ENCODE data around the gene SLK. TPM values are rescaled to one million over a fixed set of nuclear protein-coding genes. Genes with fewer than 3 reads are reported as not detected.

Gene SLK
- total RNA-seq, 4 donors from 2014 or later: 83.1 to 105 (median 102) TPM

DNA sequence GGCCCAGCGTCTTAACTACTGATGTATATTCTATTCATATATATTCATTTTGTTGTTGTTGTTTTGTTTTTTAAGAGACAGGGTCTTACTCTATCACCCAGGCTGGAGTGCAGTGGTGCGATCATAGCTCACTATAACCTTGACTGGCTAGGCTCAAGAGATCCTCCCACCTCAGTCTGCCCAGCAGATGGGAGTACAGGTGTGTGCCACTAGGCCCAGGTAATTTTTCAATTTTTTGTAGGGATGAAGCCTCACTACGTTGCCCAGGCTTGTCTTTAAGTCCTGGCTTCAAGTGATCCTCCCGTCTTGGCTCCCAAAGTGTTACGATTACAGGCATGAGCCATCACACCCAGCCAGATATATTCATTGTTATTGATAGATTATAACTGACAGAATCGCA is 36.1 kb upstream of the SLK start:
- intact Hi-C loops (cut with DNase I): no loop called here
- Histone ChIP-seq H3K36me3 (no peaks in the 10 kb centered on the region), H3K4me1 (no peaks in the 10 kb centered on the region), H3K27ac (replicated peaks in 1 of 4) (no peak overlapping the region), H3K4me3 (no peak overlapping the region), H3K27me3 (no peaks in the 10 kb centered on the region), H3K9me3 (no peaks in the 10 kb centered on the region)
- WGBS: 98% methylated on average over 6 of the region's 6 CpGs
- peak; percentile 78 for DNase-seq (ENCODE audit: extremely low spot score)
- TF ChIP-seq POLR2A (IDR thresholded peaks at IDR 0.05; ENCODE audit: low read depth) (no peak), CTCF (IDR thresholded peaks at IDR 0.05) (no peak), POLR2AphosphoS5 (IDR thresholded peaks at IDR 0.05) (no peak), EP300 (IDR thresholded peaks at IDR 0.05) (no peak)

DNA sequence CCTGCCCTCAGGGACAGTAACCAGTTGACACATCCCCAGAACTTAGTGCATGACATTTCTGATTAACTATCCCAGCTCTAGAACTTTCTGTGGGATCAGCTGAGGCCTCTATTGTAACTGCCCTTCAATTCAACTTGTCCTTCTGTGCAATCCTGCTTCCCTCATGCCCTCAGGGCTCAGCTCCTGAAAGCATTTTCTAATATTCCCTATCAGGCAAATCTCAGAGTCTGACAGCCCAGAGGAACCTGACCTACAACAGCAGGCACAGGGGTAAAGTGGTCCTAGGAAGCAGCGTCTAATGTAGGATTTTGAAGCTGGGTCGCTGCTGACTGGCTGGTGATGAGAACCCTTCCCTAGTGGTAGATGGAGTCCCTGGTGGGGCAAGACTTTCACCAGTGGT is 35.3 kb upstream of the SLK start:
- peak; percentile 45 for DNase-seq (ENCODE audit: extremely low spot score)
- H3K27me3 ChIP-seq: no peaks in the 10 kb centered on the region
- intact Hi-C loops (cut with DNase I): no loop called here
- no peaks in the 10 kb centered on the region for H3K4me1 ChIP-seq
- no peaks in the 10 kb centered on the region for H3K9me3 ChIP-seq
- no peak overlapping the region for H3K27ac ChIP-seq (replicated peaks in 1 of 4)
- TF ChIP-seq POLR2AphosphoS5 (IDR thresholded peaks at IDR 0.05) (no peak), CTCF (IDR thresholded peaks at IDR 0.05) (no peak), POLR2A (IDR thresholded peaks at IDR 0.05; ENCODE audit: low read depth) (no peak), EP300 (IDR thresholded peaks at IDR 0.05) (no peak)
- no peak overlapping the region for H3K4me3 ChIP-seq
- 85% methylated on average over 2 of the region's 2 CpGs for WGBS
- no peaks in the 10 kb centered on the region for H3K36me3 ChIP-seq

- TF ChIP-seq POLR2A (IDR thresholded peaks at IDR 0.05; ENCODE audit: low read depth) (no peak), POLR2AphosphoS5 (IDR thresholded peaks at IDR 0.05) (no peak), EP300 (IDR thresholded peaks at IDR 0.05) (no peak), CTCF (IDR thresholded peaks at IDR 0.05) (no peak)
- intact Hi-C loops (cut with DNase I): no loop called here
These were observed 34.7 kb upstream of the SLK start for GRCh38 chr10:103932271-103932670.

DNA sequence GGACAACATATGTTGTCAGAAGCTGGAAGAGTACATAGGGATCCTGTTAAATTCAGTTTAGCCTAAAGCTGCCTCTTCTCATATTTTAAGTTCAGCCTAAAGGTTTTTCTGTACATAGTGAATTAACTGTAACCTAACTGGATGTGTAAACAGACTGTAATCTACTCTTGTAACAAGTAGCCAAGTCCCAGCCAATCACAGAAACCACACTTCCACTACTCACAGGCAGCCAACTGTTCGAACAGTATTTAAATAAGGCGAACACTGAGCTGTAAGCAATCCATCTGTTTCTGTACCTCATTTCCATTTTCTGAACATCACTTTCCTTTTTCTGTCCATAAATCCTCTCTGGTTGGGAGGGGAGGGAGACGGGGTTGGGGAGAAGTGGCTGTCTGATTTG is 34.0 kb upstream of the SLK start:
- no peak overlapping the region for H3K4me3 ChIP-seq
- H3K4me1 ChIP-seq: no peaks in the 10 kb centered on the region
- H3K27ac ChIP-seq (replicated peaks in 1 of 4): no peak overlapping the region
- intact Hi-C loops (cut with DNase I): no loop called here
- no peak for DNase-seq (ENCODE audit: extremely low spot score)
- H3K9me3 ChIP-seq: no peaks in the 10 kb centered on the region
- no peaks in the 10 kb centered on the region for H3K27me3 ChIP-seq
- H3K36me3 ChIP-seq: no peaks in the 10 kb centered on the region
- 82% methylated on average over 3 of the region's 3 CpGs for WGBS
- TF ChIP-seq CTCF (IDR thresholded peaks at IDR 0.05) (no peak), EP300 (IDR thresholded peaks at IDR 0.05) (no peak), POLR2A (IDR thresholded peaks at IDR 0.05; ENCODE audit: low read depth) (no peak), POLR2AphosphoS5 (IDR thresholded peaks at IDR 0.05) (no peak)

More at GRCh38 chr10:103932271-103932670, 34.7 kb upstream of the SLK start:
- Histone ChIP-seq H3K27ac (replicated peaks in 1 of 4) (no peak overlapping the region), H3K9me3 (no peaks in the 10 kb centered on the region), H3K4me3 (no peak overlapping the region), H3K4me1 (no peaks in the 10 kb centered on the region), H3K36me3 (no peaks in the 10 kb centered on the region), H3K27me3 (no peaks in the 10 kb centered on the region)
- no peak for DNase-seq (ENCODE audit: extremely low spot score)
- WGBS: 86% methylated on average over 7 of the region's 7 CpGs

- intact Hi-C loops (cut with DNase I): no loop called here
- no peak for TF ChIP-seq POLR2AphosphoS5 (IDR thresholded peaks at IDR 0.05)
- no peak for TF ChIP-seq EP300 (IDR thresholded peaks at IDR 0.05)
- TF ChIP-seq POLR2A (IDR thresholded peaks at IDR 0.05; ENCODE audit: low read depth): no peak
- no peak for TF ChIP-seq CTCF (IDR thresholded peaks at IDR 0.05)
- DNase-seq (ENCODE audit: extremely low spot score): no peak
- no peak overlapping the region for H3K4me3 ChIP-seq
- H3K4me1 ChIP-seq: no peaks in the 10 kb centered on the region
- WGBS: 39% methylated on average over 4 of the region's 4 CpGs
- H3K27ac ChIP-seq (replicated peaks in 1 of 4): no peak overlapping the region
- H3K36me3 ChIP-seq: no peaks in the 10 kb centered on the region
- H3K27me3 ChIP-seq: no peaks in the 10 kb centered on the region
- no peaks in the 10 kb centered on the region for H3K9me3 ChIP-seq
These were observed 33.3 kb upstream of the SLK start for GRCh38 chr10:103933557-103934121.
